CD4-positive, alpha-beta T cell treated with Interleukin-21 for 1 hour (primary cell): ENCODE results near the gene TRIM39.
A peak's percentile ranks its signal among the peaks of the same experiment; 100 is the strongest.

ENCODE experiments used
- DNase-seq: peaks from one replicate; pipeline ENCODE4 v3.0.0-alpha.2; 2020

Gene TRIM39

GRCh38 chr6:30328397-30328796 is 1.7 kb downstream of the TRIM39 start:
- no peak for DNase-seq

GRCh38 chr6:30329331-30329730 is 2.6 kb downstream of the TRIM39 start:
- DNase-seq: no peak

GRCh38 chr6:30331981-30332380 is 5.3 kb downstream of the TRIM39 start:
- DNase-seq: no peak

GRCh38 chr6:30334075-30334783 is 7.5 kb downstream of the TRIM39 start:
- DNase-seq: no peak

- no peak for DNase-seq
Measured at GRCh38 chr6:30340589-30341054, 13.9 kb downstream of the TRIM39 start.

DNA sequence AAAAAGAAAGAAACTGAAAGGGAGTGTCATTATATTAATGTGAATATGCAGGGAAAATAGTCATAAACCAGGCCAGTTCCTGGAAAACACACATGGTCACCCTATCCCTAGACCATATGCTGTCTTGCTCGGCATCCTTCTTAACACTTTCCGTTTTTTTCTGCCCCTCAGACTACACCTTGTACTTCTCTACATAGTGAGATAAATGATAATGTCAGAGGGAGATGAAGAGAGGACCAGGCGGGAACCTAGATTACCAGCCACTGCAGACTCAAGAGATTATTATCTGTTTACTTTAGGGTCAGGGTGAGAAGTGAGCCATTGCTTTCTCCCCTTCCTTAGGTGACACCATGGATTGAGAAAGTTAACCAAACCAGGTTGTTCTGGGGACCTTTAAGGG is 14.5 kb downstream of the TRIM39 start:
- no peak for DNase-seq

- DNase-seq: no peak
Measured at GRCh38 chr6:30341728-30342127, 15.0 kb downstream of the TRIM39 start.

DNA sequence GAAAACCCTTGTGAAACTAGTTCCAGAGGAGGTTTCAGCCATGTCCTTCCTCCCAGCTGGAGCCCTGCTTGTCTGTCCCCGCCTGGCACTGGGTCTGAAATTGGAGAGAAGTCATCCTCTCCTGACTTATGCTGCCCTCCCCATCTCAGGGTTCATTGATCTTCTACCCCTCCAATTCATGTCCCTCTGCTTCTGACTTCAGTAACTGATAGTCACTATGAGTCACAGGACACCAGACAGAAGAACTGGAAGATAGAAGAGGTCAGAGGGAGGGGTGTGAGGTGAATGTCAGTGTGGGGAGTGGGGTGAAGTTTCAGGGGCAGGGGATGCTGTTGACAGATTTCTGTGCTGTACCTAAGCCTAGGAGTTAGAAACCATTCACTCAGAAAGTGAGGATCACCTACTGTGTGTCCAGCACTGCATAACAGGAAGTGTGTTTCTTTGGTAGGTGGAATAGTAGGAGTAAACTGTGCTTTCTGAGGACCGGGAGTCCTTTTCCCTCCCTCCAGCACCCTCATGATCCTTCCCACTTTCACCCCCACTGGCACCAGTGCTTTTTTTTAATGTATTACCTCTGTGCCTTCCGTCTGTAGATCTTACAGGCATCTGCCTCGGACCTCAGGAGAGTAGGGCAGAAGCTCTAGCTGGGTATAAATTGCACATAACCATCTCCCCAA is 17.6 kb downstream of the TRIM39 start:
- DNase-seq: no peak

GRCh38 chr6:30344868-30345671 is 18.3 kb downstream of the TRIM39 start, which contains the start of gene RPP21:
Gene RPP21, plus strand, starts transcription at chr6:30345156. Its CDS starts 16 bp downstream, at chr6:30345172.
- DNase-seq: peak; percentile 85

- no peak for DNase-seq
Measured at GRCh38 chr6:30345852-30346251, 19.1 kb downstream of the TRIM39 start.

DNA sequence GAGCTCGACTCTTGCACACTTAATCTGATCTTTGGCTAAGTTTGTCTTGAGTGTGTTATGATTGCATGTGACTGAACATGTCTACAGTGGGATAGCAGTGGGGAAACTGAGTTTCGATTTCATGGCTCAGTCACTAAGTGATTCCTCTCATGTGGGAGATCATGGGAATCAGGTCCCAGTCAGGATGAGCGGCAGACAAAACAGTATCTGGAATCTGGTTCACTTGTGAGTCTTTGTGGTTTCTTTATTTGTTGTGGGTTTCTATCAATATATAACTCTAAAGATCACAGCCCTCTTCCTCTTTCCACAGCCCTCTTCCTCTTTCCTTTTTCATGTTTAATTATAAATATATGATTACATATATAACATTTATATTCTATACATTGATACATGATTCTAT is 22.2 kb downstream of the TRIM39 start:
- DNase-seq: no peak

DNA sequence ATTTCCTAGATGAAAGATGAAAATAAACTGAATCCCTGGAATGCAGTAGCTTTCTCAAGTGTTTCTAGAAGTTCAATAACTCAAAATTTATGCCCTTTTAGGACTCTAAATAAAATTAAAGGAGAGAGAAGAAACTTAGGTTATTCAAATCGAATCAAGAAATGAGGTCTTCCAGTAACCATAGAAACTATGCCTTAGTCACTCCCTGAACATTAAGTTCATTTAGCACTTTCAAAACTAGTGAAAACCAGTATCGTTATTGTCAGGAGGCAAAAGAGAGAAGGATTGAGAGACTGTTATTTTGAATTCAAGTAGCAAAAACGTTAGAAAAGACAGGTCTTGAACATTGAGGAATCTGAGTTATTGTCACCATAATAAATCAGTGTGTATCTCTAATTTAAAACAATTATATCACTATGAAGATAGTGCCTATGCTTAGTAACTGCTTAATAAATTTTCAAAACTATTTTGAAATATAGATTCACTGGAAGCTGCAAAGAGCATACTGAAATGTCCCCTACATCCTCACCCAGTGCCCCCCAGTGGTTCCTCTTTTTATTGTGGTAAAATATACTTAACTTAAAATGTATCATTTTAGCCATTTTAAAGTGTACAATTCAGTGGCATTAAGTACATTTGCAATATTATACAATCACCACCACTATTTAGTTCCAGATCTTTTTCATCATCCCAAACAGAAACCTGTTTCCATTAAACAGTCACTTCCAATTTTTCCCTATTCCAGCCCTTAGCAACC is 22.9 kb downstream of the TRIM39 start:
- DNase-seq: no peak

DNA sequence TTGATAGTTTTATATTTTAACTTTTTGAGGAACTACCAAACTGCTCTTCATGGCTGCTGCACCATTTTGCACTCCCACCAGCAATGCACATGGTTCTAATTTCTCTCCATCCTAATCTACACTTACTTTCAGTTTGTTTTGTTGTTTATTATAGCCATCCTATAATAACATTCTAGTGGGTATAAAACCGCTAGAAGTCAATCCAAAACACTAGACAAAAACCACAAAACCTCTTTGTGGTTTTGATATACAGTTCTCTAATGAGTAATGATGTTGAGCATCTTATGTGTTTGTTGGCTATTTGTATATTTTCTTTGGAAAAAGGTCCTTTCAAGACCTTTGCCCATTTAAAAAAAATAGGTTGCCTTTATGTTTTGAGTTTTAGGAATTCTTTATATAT is 23.8 kb downstream of the TRIM39 start:
- DNase-seq: no peak

- DNase-seq: no peak
Measured at GRCh38 chr6:30352550-30352949, 25.8 kb downstream of the TRIM39 start.

- DNase-seq: no peak
Measured at GRCh38 chr6:30355281-30355680, 28.6 kb downstream of the TRIM39 start.

- no peak for DNase-seq
Measured at GRCh38 chr6:30356536-30356935, 29.8 kb downstream of the TRIM39 start.

GRCh38 chr6:30357678-30358540 is 31.2 kb downstream of the TRIM39 start:
- peak; percentile 69 for DNase-seq

DNA sequence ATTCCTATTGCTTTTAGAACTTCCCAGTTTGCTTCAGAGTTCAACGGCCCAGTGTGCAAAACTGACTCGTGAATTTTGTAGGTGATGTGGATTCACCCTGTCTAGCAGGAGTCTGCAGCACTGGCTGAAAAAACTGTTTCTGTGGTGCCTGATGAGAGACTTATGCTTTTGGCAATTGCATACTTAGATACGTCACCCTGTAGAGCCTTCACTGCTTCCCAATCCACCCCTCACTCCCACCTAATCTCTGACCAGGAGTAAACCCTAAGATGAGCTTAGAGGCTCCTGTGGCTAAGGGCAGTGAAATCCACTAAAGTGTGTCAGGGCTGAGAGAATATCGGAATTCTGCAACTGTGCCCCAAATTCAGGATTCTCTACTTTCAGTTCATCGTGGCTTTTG is 32.5 kb downstream of the TRIM39 start:
- DNase-seq: no peak

DNA sequence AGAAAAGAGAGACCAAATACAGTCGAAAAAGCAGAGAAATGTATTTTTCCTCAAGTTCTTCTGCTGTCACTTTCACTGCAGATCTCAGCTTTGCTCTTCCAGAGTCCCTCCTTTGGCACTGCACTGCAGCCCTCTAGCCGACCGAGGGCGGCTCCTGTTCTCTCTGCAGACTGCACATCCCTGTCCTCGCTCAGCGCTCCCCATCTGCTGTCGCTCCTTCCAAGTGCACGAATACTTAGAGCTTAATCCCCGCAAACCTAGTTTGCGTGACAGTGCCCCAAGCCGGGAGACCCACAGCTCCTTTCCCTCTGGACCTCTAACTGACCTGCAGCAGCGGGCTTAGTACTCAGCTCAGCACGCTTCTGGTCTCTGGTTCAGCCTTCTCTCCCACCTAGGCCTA is 33.4 kb downstream of the TRIM39 start:
- DNase-seq: no peak

GRCh38 chr6:30361661-30362060 is 34.9 kb downstream of the TRIM39 start:
- no peak for DNase-seq

DNA sequence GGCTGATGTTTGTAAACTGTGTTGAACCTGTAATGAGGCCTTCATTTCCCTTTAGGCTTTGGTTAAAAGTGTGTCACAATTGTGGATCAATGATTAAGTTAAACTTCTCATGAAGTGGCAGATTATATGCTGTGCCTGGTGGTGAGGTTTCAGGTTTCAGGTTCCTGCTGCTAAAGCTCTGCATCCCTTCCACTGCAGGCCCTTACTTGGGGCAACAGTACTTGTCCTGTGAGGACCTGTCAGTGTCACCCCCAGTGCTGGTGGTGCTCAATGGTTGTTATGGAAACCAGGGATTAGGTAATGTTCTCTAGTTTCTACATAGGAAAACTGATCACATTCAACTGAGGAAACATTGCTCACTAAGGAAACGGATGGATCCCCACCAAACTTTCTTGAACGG is 36.7 kb downstream of the TRIM39 start:
- no peak for DNase-seq

DNA sequence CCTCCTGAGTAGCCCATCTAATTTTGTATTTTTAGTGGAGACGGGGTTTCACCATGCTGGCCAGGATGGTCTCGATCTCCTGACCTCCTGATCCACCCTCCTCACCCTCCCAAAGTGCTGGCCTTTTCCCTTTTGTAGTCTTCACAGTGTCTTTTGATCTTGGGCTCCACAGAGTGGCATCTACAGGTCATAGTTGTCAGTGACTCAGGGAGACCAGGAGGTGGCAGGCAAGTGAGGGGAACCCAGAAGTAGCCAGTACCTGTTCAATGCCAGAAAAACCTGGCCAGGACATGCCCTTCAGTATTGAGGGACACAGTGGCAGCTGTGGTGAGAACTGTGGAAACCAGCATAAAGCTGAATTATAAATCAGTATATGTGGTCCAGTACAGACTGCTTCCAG is 37.9 kb downstream of the TRIM39 start:
- DNase-seq: no peak
